HepG2 (cell line): ENCODE measurements around the gene NELFB. TPM values are rescaled to one million over a fixed set of nuclear protein-coding genes. Genes with fewer than 3 reads are reported as not detected.
A peak's percentile ranks its signal among the peaks of the same experiment; 100 is the strongest.

Source experiments
- AGO1 ChIP-seq: fragments of 200-400 bp; formaldehyde crosslinking; IDR thresholded peaks from 2 replicates; pipeline ENCODE4 v1.6.1; 2017; ENCODE audit warnings: mild to moderate bottlenecking, low read depth, low read length, moderate library complexity; ENCODE audit not compliant: poor library complexity, severe bottlenecking
- HMGXB3 ChIP-seq: sonication (generic); formaldehyde crosslinking; IDR thresholded peaks from 2 replicates; pipeline ENCODE4 v1.4.0; 2020; ENCODE audit warnings: missing genetic modification reagents, borderline replicate concordance
- MEIS2 ChIP-seq: sonication (generic); formaldehyde crosslinking; IDR thresholded peaks from 2 replicates; pipeline ENCODE4 v1.9.0; 2021; ENCODE audit warnings: mild to moderate bottlenecking, missing genetic modification reagents
- MTF2 ChIP-seq: sonication (generic); formaldehyde crosslinking; IDR thresholded peaks from 2 replicates; pipeline ENCODE4 v1.5.0; 2020; ENCODE audit warnings: missing genetic modification reagents, borderline replicate concordance
- NFAT5 ChIP-seq: sonication (generic); formaldehyde crosslinking; IDR thresholded peaks from 2 replicates; pipeline ENCODE4 v1.4.0; 2020; ENCODE audit warnings: missing genetic modification reagents
- POLR2G ChIP-seq: fragments of 200-400 bp; formaldehyde crosslinking; IDR thresholded peaks from 2 replicates; pipeline ENCODE4 v1.6.1; 2018; ENCODE audit warnings: mild to moderate bottlenecking, low read depth, low read length, moderate library complexity
- ZBTB26 ChIP-seq: IDR thresholded peaks from 2 replicates; pipeline ENCODE4 v1.6.1; 2016; ENCODE audit warnings: missing compliant biosample characterization, missing genetic modification reagents, borderline replicate concordance
- ZFY ChIP-seq: sonication (generic); formaldehyde crosslinking; IDR thresholded peaks from 2 replicates; pipeline ENCODE4 v1.4.0; 2020; ENCODE audit warnings: missing genetic modification reagents
- ZNF335 ChIP-seq: sonication (generic); formaldehyde crosslinking; IDR thresholded peaks from 2 replicates; pipeline ENCODE4 v1.4.0; 2020; ENCODE audit warnings: missing genetic modification reagents
- ZNF446 ChIP-seq: sonication (generic); formaldehyde crosslinking; IDR thresholded peaks from 2 replicates; pipeline ENCODE4 v1.5.0; 2020; ENCODE audit warnings: mild to moderate bottlenecking, missing genetic modification reagents
- ZNF772 ChIP-seq: sonication (generic); formaldehyde crosslinking; IDR thresholded peaks from 2 replicates; pipeline ENCODE4 v1.5.0; 2020; ENCODE audit warnings: mild to moderate bottlenecking, missing genetic modification reagents
- polyA plus RNA-seq, 8 experiments: library from polyadenylated mRNA; depleted of rRNA in 3 of 8; stranded (reverse) in 7 of 8; unstranded in 1 of 8; fragments of >200 nt; fragmentation: Illumina TruSeq in 4 of 8; extraction: Trizol in 4 of 8; gene quantifications; 2 replicates each; pipeline versions ENCODE4 v1.2.1 to v1.2.3, GENCODE V29; 2011 to 2016; ENCODE audit warnings: low read depth in 4 of 8, missing spikeins in 1 of 8, mixed read lengths in 1 of 8; ENCODE audit not compliant: insufficient read depth in 1 of 8
- total RNA-seq, 5 experiments: library from RNA; depleted of rRNA; stranded (reverse); fragments of >200 nt; fragmentation: Illumina TruSeq; extraction: Trizol; gene quantifications; 2 replicates each; pipeline ENCODE4 v1.2.3, GENCODE V29; 2016; ENCODE audit warnings: low read depth in 1 of 5
- TF ChIP-seq, protein P1 (sequence below): sonication (generic); formaldehyde crosslinking; conservative IDR thresholded peaks from 2 replicates; pipeline ENCODE4 v1.4.0; 2020; ENCODE audit warnings: mild to moderate bottlenecking, missing genetic modification reagents, moderate library complexity

Gene NELFB
- total and polyA plus RNA-seq, 2 of the 13 experiments (the other 11 are each of a cell fraction or from before 2014, with no cell fraction given) = 26.5 to 45.8 TPM

DNA sequence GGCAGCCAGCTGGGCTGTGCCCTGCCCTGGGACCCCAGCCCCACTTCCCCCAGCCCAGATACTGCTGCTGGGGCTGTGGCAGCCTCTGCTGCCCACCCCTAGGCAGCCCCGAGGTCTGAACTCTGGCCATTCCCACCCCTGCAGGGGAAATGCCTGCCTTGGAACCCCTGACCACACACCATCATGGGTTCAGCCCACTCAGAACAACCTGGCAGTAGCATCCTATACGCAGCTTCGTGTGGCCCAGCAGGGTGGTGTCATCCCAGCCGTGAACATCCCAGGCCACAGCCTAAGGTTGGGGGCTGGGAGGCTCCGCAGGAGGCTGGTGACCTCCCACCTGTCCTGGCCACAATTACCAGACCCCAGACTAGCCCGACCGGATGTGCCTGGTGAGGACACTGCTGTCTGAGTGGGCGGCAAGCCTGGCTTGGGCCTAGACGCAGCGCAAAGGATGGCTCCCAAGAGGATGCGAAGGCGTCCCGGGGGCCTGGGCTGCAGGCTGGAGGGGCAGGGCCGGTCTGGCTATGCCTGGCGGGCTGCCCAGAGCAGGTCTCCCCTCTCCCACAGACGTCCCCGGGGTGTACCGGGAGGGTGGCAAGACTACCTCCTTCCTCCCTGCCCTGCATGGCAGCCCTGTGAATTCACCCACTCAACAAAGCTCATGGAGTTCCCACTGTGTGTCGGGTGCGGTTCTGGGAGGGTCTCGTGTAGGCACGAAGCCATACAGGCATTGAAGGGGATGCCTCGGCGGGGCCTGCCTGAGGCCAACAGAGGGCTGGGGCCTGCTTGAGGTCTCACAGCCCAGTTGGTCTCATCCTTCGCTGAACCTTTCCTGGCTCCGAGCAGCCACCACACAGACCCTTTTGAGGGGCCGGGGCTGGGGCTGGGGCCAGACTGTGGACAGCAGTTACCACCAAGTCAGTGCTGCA is 25.9 kb upstream of the NELFB start (continued):
- no peak for TF ChIP-seq HMGXB3 (CRISPR knock-in tag)
- peak; percentile 70; the same call in 1 of the 2 replicates for TF ChIP-seq ZFY
- peak; percentile 93 for TF ChIP-seq AGO1
- TF ChIP-seq ZNF335 = 0 out of 2 replicates have a peak, but pooled peaks have one; percentile 53
- TF ChIP-seq ZNF772 (CRISPR knock-in tag) = peak; percentile 56; the same call in 1 of the 2 replicates
- TF ChIP-seq, protein P1, sequence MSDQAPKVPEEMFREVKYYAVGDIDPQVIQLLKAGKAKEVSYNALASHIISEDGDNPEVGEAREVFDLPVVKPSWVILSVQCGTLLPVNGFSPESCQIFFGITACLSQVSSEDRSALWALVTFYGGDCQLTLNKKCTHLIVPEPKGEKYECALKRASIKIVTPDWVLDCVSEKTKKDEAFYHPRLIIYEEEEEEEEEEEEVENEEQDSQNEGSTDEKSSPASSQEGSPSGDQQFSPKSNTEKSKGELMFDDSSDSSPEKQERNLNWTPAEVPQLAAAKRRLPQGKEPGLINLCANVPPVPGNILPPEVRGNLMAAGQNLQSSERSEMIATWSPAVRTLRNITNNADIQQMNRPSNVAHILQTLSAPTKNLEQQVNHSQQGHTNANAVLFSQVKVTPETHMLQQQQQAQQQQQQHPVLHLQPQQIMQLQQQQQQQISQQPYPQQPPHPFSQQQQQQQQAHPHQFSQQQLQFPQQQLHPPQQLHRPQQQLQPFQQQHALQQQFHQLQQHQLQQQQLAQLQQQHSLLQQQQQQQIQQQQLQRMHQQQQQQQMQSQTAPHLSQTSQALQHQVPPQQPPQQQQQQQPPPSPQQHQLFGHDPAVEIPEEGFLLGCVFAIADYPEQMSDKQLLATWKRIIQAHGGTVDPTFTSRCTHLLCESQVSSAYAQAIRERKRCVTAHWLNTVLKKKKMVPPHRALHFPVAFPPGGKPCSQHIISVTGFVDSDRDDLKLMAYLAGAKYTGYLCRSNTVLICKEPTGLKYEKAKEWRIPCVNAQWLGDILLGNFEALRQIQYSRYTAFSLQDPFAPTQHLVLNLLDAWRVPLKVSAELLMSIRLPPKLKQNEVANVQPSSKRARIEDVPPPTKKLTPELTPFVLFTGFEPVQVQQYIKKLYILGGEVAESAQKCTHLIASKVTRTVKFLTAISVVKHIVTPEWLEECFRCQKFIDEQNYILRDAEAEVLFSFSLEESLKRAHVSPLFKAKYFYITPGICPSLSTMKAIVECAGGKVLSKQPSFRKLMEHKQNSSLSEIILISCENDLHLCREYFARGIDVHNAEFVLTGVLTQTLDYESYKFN (CRISPR knock-in tag) = no peak
- peak; percentile 60 for TF ChIP-seq POLR2G
- TF ChIP-seq ZNF446 (CRISPR knock-in tag) = peak; percentile 50; the same call in 1 of the 2 replicates
- no peak for TF ChIP-seq MTF2 (CRISPR knock-in tag)
- TF ChIP-seq ZBTB26 (CRISPR knock-in tag) = no peak
- TF ChIP-seq MEIS2 (CRISPR knock-in tag) = 0 out of 2 replicates have a peak, but pooled peaks have one; percentile 25
- TF ChIP-seq NFAT5 (CRISPR knock-in tag) = 0 out of 2 replicates have a peak, but pooled peaks have one; percentile 18
